HEK293 (cell line): Measurements from ENCODE around the gene OLR1.

Experiments used
- CTCF ChIA-PET: fragments of 350-600 bp; formaldehyde crosslinking; extraction: SDS; loops from one replicate; lab custom pipeline; 2021; ENCODE audit warnings: antibody characterized with exemption; lab: Yijun Ruan, JAX
- POLR2A ChIA-PET: fragments of 300-600 bp; formaldehyde crosslinking; extraction: SDS; loops from one replicate; lab custom pipeline; 2020; ENCODE audit warnings: antibody characterized with exemption, inconsistent platforms; lab: Yijun Ruan, JAX
- H3K27ac ChIP-seq: fragments of 200-500 bp; sonication (Bioruptor generic); 2 replicates; pipeline ENCODE4 v1.5.1; 2014; ENCODE audit warnings: low read depth, low read length, control low read depth, inconsistent platforms; ENCODE audit errors: extremely low read depth
- H3K36me3 ChIP-seq, 2 experiments: fragments of 200-500 bp in 1 of 2; sonication (Bioruptor generic) in 1 of 2; 1 replicate in 1 of 2; 2 replicates in 1 of 2; pipeline ENCODE4 v1.5.1; 2014 to 2017; ENCODE audit warnings: inconsistent platforms in 2 of 2, low read length in 2 of 2; ENCODE audit not compliant: control insufficient read depth in 2 of 2, insufficient read depth in 1 of 2
- H3K4me1 ChIP-seq: fragments of 200-500 bp; sonication (Bioruptor generic); 2 replicates; pipeline ENCODE4 v1.5.1; 2014; ENCODE audit warnings: mild to moderate bottlenecking, low read length, inconsistent platforms; ENCODE audit not compliant: control insufficient read depth, insufficient read depth
- H3K4me3 ChIP-seq: 2 replicates; pipeline ENCODE4 v1.5.1; 2011; ENCODE audit warnings: low read depth, mild to moderate bottlenecking, control low read depth, low read length, moderate library complexity
- H3K9me3 ChIP-seq: fragments of 200-500 bp; sonication (Bioruptor generic); 2 replicates; pipeline ENCODE4 v1.5.1; 2014; ENCODE audit warnings: low read depth, low read length, inconsistent platforms; ENCODE audit not compliant: control insufficient read depth, insufficient read depth
- KLF7 ChIP-seq: fragments of 450-650 bp; formaldehyde crosslinking; IDR thresholded peaks from 2 replicates; pipeline ENCODE4 v1.5.1; 2016; ENCODE audit warnings: missing biosample characterization, missing genetic modification characterization, borderline replicate concordance
- KLF9 ChIP-seq: fragments of 450-650 bp; formaldehyde crosslinking; IDR thresholded peaks from 2 replicates; pipeline ENCODE4 v1.5.1; 2016; ENCODE audit warnings: missing biosample characterization, missing genetic modification characterization, low read depth
- REST ChIP-seq: fragments of 450-650 bp; formaldehyde crosslinking; IDR thresholded peaks from 2 replicates; pipeline ENCODE4 v1.5.1; 2016; ENCODE audit warnings: missing biosample characterization, missing genetic modification characterization
- SCRT1 ChIP-seq: fragments of 450-650 bp; formaldehyde crosslinking; IDR thresholded peaks from 2 replicates; pipeline ENCODE4 v1.5.1; 2016; ENCODE audit warnings: missing biosample characterization, missing genetic modification characterization, borderline replicate concordance
- SP7 ChIP-seq: fragments of 450-650 bp; formaldehyde crosslinking; IDR thresholded peaks from 2 replicates; pipeline ENCODE4 v1.5.1; 2016; ENCODE audit warnings: missing biosample characterization, missing genetic modification characterization
- ZBTB20 ChIP-seq: fragments of 450-650 bp; formaldehyde crosslinking; IDR thresholded peaks from 2 replicates; pipeline ENCODE4 v1.5.1; 2016; ENCODE audit warnings: missing biosample characterization, missing genetic modification characterization
- ZEB2 ChIP-seq: fragments of 450-650 bp; formaldehyde crosslinking; IDR thresholded peaks from 2 replicates; pipeline ENCODE4 v1.5.1; 2016; ENCODE audit warnings: missing biosample characterization, missing genetic modification characterization
- ZFP41 ChIP-seq: fragments of 450-650 bp; formaldehyde crosslinking; IDR thresholded peaks from 2 replicates; pipeline ENCODE4 v1.5.1; 2016; ENCODE audit warnings: missing biosample characterization, missing genetic modification characterization, borderline replicate concordance
- ZNF132 ChIP-seq: fragments of 450-650 bp; formaldehyde crosslinking; IDR thresholded peaks from 2 replicates; pipeline ENCODE4 v1.5.1; 2017; ENCODE audit warnings: missing biosample characterization, missing genetic modification characterization, borderline replicate concordance
- ZNF184 ChIP-seq: fragments of 450-650 bp; IDR thresholded peaks from 2 replicates; pipeline ENCODE4 v1.5.1; 2018; ENCODE audit warnings: missing biosample characterization, mild to moderate bottlenecking, missing genetic modification characterization
- ZNF248 ChIP-seq: fragments of 450-650 bp; formaldehyde crosslinking; IDR thresholded peaks from 2 replicates; pipeline ENCODE4 v1.5.1; 2017; ENCODE audit warnings: missing biosample characterization, missing genetic modification characterization
- ZNF280D ChIP-seq: fragments of 450-650 bp; formaldehyde crosslinking; IDR thresholded peaks from 2 replicates; pipeline ENCODE4 v1.5.1; 2016; ENCODE audit warnings: missing biosample characterization, missing genetic modification characterization
- ZNF394 ChIP-seq: fragments of 450-650 bp; formaldehyde crosslinking; IDR thresholded peaks from 2 replicates; pipeline ENCODE4 v1.5.1; 2016; ENCODE audit warnings: missing biosample characterization, missing genetic modification characterization, mild to moderate bottlenecking, moderate library complexity, borderline replicate concordance
- ZNF433 ChIP-seq: fragments of 450-650 bp; formaldehyde crosslinking; IDR thresholded peaks from 2 replicates; pipeline ENCODE4 v1.5.1; 2016; ENCODE audit warnings: missing biosample characterization, missing genetic modification characterization, low read depth
- ZNF473 ChIP-seq: fragments of 450-650 bp; formaldehyde crosslinking; IDR thresholded peaks from 2 replicates; pipeline ENCODE4 v1.5.1; 2017; ENCODE audit warnings: missing biosample characterization, missing genetic modification characterization
- ZNF600 ChIP-seq: fragments of 450-650 bp; formaldehyde crosslinking; IDR thresholded peaks from 2 replicates; pipeline ENCODE4 v1.5.1; 2016; ENCODE audit warnings: missing biosample characterization, missing genetic modification characterization
- ZNF654 ChIP-seq: fragments of 450-650 bp; formaldehyde crosslinking; IDR thresholded peaks from 2 replicates; pipeline ENCODE4 v1.5.1; 2016; ENCODE audit warnings: low read depth, missing biosample characterization, missing genetic modification characterization
- ZNF791 ChIP-seq: fragments of 450-650 bp; formaldehyde crosslinking; IDR thresholded peaks from 2 replicates; pipeline ENCODE4 v1.5.1; 2016; ENCODE audit warnings: missing biosample characterization, missing genetic modification characterization
- TF ChIP-seq, protein P1 (sequence below): fragments of 450-650 bp; formaldehyde crosslinking; IDR thresholded peaks from 2 replicates; pipeline ENCODE4 v1.5.1; 2017; ENCODE audit warnings: missing biosample characterization, missing genetic modification characterization

OLR1 gene

GRCh38 chr12:10182354-10183049, 10.6 kb upstream of the OLR1 start:
- H3K4me1 ChIP-seq, result no peaks in the 10 kb centered on the region
- POLR2A ChIA-PET, result no interaction called here
- TF ChIP-seq REST (tag by site-specific recombination), result no peak
- no peak for TF ChIP-seq ZNF184 (tag by site-specific recombination)
- TF ChIP-seq ZNF791, result no peak
- no peak for TF ChIP-seq ZNF280D (tag by site-specific recombination)
- no peak for TF ChIP-seq SCRT1 (tag by site-specific recombination)
- TF ChIP-seq SP7 (tag by site-specific recombination), result no peak
- no peak for TF ChIP-seq ZNF654 (tag by site-specific recombination)
- TF ChIP-seq ZNF600 (tag by site-specific recombination), result no peak
- no peak for TF ChIP-seq ZNF132 (tag by site-specific recombination)
- TF ChIP-seq ZFP41, result no peak
- TF ChIP-seq ZNF433 (tag by site-specific recombination), result no peak
- no peak for TF ChIP-seq KLF9
- TF ChIP-seq KLF7, result no peak
- TF ChIP-seq, protein P1, sequence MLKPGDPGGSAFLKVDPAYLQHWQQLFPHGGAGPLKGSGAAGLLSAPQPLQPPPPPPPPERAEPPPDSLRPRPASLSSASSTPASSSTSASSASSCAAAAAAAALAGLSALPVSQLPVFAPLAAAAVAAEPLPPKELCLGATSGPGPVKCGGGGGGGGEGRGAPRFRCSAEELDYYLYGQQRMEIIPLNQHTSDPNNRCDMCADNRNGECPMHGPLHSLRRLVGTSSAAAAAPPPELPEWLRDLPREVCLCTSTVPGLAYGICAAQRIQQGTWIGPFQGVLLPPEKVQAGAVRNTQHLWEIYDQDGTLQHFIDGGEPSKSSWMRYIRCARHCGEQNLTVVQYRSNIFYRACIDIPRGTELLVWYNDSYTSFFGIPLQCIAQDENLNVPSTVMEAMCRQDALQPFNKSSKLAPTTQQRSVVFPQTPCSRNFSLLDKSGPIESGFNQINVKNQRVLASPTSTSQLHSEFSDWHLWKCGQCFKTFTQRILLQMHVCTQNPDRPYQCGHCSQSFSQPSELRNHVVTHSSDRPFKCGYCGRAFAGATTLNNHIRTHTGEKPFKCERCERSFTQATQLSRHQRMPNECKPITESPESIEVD (tag by site-specific recombination), result no peak
- TF ChIP-seq ZNF394 (tag by site-specific recombination), result no peak
- no peak for TF ChIP-seq ZEB2 (tag by site-specific recombination)
- no peak for TF ChIP-seq ZBTB20 (tag by site-specific recombination)
- TF ChIP-seq ZNF473, result no peak
- TF ChIP-seq ZNF248 (tag by site-specific recombination), result no peak
- TF ChIP-seq, all 188 proteins: peak for 0
- Histone ChIP-seq H3K36me3 (no peaks in the 10 kb centered on the region), H3K27ac (no peak overlapping the region), H3K4me3 (no peak overlapping the region), H3K9me3 (no peaks in the 10 kb centered on the region)
- CTCF ChIA-PET, result interaction anchor here (0.5 to 1.3 kb wide), 3 partner anchors 28 to 148 kb away, joined by 3 read pairs; no protein-coding TSS in a partner anchor
